VCaP (cell line): ENCODE data around the gene PPARG.
"Not testable (repeated sequence)": the region's sequence is repeated elsewhere in the genome, so short reads cannot be mapped to it uniquely, and the experiment has no call there.

Experiments
- H3K27ac ChIP-seq: fragments of 450-650 bp; 2 replicates; pipeline ENCODE4 v1.5.1; 2017
- CTCF ChIP-seq: fragments of 450-650 bp; conservative IDR thresholded peaks from 2 replicates; pipeline ENCODE4 v1.5.1; 2017; ENCODE audit warnings: mild to moderate bottlenecking, moderate library complexity

PPARG gene

GRCh38 chr3:12384451-12385233, 95.8 kb downstream of the PPARG start:
- no peak overlapping the region for H3K27ac ChIP-seq
- no peak for TF ChIP-seq CTCF

DNA sequence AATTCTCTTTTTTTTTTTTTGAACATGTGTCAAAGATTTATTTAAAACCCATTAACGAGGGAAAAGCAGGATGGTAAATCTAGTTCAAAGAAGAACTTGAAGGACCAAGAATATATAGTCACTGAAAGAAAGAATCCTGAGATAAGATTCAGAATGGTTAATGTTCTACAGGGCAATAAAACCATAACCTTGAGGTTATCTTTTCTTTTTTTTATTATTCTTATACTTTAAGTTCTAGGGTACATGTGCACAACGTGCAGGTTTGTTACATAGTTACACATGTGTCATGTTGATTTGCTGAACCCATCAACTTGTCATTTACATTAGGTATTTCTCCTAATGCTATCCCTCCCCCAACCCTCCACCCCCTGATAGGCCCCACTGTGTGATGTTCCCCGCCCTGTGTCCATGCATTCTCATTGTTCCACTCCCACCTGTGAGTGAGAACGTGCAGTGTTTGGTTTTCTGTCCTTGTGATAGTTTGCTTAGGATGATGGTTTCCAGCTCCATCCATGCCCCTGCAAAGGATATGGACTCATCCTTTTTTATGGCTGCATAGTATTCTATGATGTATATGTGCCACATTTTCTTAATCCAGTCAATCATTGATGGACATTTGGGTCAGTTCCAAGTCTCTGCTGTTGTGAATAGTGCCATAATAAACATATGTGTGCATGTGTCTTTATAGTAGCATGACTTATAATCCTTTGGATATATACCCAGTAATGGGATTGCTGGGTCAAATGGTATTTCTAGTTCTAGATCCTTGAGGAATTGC, 97.8 kb downstream of the PPARG start:
- H3K27ac ChIP-seq = not testable (repeated sequence)

DNA sequence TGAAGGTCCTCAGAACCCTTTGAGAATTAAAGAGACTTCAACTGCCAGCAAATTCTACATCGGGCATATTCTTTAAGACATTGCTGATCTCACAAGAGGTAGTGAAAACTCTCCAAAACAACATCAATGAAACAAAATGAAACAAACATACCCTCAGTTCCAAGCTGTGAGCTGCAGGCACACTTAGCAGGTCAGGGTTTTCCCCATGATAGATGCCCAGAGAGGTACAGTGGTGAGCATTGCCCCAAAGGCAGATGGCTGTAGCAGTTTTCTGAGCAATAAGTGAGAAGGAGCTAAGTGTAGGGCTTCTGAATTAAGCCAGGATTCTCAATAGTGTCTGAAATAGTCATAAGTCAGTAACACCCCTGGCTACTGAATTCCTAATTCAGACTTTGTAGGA, 99.3 kb downstream of the PPARG start:
- TF ChIP-seq CTCF = no peak
- H3K27ac ChIP-seq = no peak overlapping the region

GRCh38 chr3:12392101-12392878, 103.4 kb downstream of the PPARG start:
- H3K27ac ChIP-seq = no peak overlapping the region
- TF ChIP-seq CTCF = no peak

DNA sequence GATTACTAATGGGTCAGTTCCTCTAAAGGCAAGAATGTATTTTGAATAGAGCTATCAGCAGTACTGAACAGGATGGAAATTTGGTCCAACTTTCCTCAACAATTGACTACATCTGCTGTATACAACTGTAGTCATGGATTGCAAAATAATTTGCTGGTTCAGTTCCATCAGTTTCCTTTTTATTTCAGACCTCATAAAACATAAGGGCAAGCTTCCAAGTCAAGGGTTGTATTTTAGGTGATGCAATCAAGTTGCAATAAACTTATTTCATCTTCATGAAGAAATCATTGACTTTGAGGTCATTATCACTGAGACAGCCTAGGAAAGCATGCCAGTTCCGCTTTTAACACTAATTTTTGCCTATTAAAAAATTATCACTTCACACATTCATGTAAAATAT, 105.0 kb downstream of the PPARG start:
- no peak for TF ChIP-seq CTCF
- no peak overlapping the region for H3K27ac ChIP-seq

DNA sequence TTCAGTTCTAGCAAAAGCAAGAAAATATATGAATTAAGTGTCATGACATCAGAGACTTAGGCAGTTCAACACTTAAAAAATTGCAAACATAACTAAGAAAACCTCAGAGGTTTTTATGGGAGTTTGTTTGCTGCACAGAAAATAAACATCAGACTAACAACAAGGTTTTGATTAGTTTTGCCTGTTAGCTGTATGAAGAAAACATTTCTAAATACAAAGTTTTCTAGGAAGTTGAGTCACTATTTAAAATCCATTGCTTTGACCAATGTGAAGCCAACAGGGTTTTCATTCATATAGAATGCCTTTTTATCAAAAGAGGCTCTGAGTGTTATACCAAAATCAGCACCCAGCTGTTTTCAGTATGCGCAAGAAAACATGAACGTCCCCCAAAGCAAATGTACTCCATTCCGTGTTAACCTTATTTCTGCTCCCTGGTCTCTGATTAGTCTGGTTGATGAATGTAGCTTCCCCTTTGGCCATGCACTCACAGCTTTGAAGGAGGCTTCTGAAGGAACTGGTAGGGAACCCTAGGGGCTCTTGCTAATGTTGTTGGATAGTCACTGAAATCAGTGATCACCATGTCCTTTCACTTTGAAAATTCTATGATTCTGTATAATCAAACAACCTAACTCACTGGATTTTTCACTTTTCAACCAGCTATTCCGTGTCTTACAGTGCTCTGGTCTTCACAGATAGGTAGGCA, 105.8 kb downstream of the PPARG start:
- no peak overlapping the region for H3K27ac ChIP-seq
- no peak for TF ChIP-seq CTCF

DNA sequence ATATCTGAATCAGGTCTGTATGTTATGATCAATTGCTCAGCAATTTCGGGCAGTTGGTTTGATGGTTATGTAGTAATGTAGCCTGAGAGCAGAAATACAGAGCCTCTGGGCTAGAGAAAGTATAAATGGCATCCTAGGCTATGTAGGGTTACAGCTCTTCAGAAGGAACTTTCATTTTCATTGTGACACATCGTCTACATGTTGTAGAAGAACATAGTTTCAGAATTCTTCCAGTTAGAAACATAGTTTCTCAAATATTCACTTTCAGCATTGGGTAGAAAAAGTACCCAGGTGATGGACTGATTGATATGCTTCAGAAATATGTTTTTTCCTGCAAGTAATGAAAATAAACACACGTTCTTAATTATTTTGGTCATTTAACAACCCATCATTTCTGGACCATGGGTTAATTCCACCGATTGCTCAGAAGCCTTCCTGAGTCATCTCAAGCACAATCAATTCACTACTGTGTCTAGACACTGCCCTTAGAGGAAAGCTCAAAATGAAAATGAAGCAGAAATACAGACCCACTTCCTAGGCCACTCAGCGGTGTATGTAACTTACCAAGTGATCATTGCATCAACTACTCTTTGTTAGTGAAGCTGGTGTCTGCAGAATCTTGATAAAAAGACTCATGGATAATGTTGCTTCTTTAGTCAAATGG, 106.6 kb downstream of the PPARG start:
- no peak overlapping the region for H3K27ac ChIP-seq
- TF ChIP-seq CTCF = no peak
